NCI-H2227 (cell line): ENCODE data around the gene ROGDI.
"Not testable (repeated sequence)": the region's sequence is repeated elsewhere in the genome, so short reads cannot be mapped to it uniquely, and the experiment has no call there.

Experiments used
- DNase-seq: peaks from one replicate; lab custom pipeline; 2025; ENCODE audit not compliant: unreplicated experiment; lab: John Stamatoyannopoulos, UW

Gene ROGDI

DNA sequence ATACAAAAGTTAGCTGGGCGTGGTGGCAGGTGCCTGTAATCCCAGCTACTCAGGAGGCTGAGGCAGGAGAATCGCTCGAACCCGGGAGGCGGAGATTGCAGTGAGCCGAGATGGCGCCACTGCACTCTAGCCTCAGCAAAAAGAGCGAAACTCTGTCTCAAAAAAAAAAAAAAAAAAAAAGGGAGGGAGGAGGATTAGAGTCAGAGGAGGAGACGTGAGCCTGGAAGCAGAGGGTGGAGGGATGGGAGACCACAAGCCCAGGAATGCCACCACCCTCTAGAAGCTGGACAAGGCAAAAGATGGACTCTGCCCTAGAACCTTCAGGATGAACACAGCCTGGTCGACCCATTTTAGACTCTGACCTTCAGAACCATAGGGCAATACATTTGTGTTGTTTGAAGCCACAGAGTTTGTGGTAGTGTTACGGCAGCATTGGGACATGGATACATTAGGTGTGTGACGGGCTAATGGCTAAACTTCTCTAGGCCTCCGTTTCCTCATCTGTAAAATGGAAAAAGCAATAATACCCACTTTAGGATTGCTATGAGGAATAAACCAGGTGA, 9.4 kb downstream of the ROGDI start:
- DNase-seq, result no peak

- DNase-seq, result no peak
Observed at GRCh38 chr16:4790871-4791270, 11.6 kb downstream of the ROGDI start.

DNA sequence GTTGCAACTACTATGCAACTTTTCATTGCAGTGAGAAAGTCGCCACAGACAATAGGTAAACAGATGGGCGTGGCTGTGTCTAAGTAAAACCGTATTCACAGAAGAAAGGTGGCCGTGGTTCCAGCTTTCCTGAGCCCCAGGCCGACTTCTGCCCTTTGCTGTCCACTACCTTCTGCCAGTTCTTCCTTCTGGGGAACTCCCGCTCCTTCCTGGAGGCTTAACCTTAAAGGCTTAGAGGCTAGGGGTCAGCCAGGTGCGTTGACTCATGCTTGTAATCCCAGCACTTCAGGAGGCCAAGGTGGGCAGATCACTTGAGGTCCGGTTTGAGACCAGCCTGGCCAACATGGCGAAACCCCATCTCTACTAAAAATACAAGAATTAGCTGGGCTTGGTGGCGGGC, 12.2 kb downstream of the ROGDI start:
- DNase-seq, result no peak

DNA sequence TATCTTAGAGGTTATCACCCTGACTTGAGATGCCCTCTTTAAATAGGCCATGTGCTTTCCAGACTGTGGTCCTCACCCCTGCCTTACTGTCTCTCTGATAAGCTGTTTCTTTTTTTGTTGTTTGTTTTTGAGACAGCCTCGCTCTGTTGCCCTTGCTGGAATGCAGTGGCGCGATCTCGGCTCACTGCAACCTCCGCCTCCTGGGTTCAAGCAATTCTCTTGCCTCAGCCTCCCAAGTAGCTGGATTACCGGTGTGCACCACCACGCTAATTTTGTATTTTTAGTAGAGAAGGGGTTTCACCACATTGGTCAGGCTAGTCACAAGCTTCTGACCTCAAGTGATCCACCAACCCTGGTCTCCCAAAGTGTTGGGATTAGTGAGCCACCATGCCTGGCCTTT, 13.5 kb downstream of the ROGDI start:
- DNase-seq, result no peak

- no peak for DNase-seq
Observed at GRCh38 chr16:4788489-4788889, 13.9 kb downstream of the ROGDI start.

DNA sequence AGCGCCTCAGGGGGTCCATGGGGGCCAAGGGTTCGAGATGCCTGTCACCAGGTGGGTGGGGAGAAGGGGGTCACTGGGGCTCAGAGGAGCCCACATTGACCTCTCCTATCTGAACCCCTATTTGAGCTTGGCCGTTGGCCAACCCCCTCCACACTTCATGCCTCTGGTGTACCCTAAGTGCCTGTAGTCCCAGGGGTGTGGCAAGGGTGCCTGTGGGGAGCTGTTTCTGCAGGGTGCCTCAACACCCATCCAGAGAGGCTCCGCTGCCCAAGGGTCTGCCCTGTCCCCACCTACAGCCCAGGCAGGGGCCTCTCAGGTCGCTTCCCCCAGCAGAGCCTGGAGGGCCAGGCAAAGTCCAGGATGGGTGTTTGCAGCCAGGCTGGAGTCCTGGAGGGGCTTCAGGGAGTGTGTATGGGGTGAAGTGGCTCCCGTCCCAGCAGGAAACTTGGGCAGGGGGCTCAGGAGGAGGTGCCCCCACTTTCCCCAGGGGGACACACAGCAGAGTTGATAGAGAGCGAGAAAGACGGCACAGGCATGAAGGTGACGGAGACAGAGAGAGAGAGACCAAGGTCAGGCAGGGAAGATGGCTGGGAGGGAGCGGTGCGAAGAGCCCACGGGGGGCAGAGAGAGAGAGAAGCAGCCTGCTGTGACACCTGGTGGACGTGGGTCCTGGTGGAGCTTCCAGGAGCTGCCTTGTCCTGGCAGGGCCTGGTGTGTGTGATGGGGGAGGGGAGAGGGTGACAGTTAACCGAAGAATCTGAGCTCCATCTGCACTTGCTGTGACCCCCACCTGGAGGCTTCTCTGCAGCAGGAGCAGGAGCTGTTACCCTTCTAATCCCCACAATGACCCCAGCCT, 14.6 kb downstream of the ROGDI start, which contains the start of gene SEPTIN12:
Gene SEPTIN12, minus strand, starts transcription at position 719 of the 856 bp plus-strand sequence. Its CDS starts 700 bp downstream, at position 19.
- DNase-seq, result no peak

GRCh38 chr16:4787068-4787467, 15.4 kb downstream of the ROGDI start:
- no peak for DNase-seq

GRCh38 chr16:4785758-4786433, 16.5 kb downstream of the ROGDI start:
- no peak for DNase-seq

DNA sequence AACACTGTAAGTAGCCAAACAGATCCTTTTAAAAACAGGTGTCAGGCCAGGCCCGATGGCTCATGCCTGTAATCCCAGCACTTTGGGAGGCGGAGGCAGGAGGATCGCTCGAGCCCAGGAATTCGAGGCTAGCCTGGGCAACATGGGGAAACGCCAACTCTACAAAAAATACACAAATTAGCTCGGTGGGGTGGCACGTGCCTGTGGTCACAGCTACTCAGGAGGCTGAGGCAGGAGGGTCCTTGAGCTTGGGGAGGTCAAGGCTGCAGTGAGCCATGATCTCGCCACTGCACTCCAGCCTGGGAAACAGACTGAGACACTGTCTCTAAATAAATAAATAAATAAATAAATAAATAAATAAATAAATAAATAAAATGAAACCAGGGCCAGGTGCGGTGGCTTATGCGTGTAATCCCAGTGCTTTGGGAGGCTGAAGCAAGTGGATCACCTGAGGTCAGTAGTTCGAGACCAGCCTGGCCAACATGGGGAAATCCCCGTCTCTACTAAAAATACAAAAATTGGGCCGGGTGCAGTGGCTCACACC, 17.9 kb downstream of the ROGDI start:
- DNase-seq, result not testable (repeated sequence)

- DNase-seq, result no peak
Observed at GRCh38 chr16:4783951-4784336, 18.5 kb downstream of the ROGDI start.

GRCh38 chr16:4783251-4783950, 19.0 kb downstream of the ROGDI start:
- DNase-seq, result no peak

- no peak for DNase-seq
Observed at GRCh38 chr16:4780235-4780634, 22.2 kb downstream of the ROGDI start.

DNA sequence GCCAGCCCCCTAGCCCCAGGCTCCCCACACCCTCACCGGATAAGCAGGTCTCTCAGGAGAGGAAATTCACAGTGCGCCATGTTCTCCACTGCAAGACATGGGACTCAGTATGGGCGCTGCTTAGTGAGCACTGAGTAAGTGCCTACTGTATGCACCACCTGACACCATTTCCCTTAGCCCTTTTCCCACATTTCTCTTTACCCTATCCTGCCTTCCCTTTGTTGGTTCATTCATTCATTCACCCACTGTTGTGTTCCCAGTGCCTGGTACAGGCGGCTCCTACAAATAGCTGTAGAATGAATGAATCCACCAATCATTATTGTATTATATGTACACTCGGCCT, 24.4 kb downstream of the ROGDI start:
- DNase-seq, result no peak

DNA sequence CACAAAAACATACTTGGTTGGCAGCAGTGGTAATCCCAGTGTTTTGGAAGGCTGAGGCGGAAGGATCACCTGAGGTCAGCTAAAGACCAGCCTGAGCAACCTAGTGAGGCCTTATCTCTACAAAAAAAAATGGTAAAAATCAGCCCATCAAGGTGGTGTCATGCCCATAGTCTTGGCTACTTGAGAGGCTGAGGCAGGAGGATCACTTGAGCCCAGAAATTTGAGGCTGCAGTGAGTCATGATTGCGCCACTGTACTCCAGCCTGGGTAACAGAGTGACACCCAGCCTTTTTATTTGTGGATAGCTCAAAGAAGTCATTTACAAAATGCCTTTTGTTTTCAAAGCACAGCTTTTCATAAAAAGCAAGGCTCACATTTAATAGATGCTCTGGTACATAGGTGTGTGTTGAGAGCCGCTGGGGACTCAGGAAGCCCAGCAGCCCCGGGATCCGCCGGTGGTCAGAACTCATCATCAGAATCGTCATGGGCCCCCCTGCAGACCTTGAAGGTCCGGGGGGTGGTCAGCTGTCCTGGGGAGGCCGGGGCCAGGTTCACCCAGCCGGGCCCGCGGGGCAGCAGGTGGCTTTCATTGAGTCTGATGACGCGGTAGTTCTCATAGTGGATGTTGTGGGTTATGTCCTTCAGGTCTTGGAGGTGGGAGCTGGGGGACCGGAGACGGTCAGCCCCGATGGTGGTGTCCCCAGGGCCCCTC, 24.9 kb downstream of the ROGDI start:
- DNase-seq, result no peak

DNA sequence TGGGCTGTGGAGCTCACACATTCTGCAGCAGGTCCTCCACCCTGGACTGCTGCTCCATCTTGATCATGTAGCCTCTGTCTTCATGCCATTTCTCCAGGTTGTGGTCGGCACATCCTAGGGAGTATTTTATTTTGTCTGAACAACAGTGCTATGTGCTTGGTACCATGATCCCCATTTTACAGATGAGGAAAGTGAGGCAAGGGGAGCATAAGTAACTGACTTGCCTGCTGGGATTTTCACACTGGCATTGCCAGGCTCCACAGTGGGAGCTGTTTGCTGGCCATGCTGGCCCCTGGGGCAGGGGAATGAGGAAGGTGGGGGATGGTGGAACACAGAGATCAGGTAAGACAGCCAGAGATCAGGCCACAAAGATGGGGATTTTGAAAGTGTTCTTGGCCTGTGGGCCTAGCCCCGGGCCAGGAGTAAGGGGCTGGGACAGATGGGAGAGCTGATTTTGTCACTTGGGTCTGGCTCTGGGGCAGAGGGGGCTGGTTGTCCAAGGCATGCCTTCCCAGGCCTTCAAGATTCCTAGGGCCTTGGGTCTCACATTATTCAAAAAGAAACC, 26.2 kb downstream of the ROGDI start:
- DNase-seq, result no peak

DNA sequence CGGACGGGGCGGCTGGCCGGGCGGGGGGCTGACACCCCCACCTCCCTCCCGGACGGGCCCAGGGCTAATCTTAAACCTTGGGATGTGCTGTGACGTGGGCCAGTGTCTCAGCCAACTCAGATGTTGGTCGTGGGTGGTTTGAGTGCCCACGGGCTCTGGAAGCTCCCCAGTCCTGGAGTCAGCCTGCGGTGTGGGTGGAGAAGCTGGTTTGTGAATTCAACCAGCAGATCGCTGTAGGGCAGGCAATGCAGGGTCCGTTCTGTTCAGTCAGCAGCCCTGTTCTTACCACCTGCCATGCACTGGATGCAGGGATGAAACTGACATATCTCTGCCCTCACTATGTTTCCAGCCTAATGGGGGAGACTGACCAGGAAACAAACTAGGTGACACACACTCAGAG, 27.4 kb downstream of the ROGDI start:
- DNase-seq, result no peak

DNA sequence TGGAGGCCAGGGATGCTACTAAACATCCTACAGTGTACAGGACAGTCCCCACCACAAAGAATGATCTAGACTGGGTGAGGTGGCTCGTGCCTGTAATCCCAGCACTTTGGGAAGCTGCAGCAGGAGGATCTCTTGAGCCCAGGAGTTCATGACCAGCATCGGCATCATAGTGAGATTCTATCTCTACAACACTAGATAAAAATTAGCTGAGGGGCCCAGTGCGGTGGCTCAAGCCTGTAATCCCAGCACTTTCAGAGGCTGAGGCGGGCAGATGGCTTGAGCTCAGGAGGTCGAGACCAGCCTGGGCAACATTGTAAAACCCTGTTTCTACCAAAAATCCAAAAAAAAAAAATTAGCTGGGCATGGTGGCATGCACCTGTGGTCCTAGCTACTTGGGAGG, 30.1 kb downstream of the ROGDI start:
- no peak for DNase-seq

GRCh38 chr16:4771646-4772045, 30.8 kb downstream of the ROGDI start:
- DNase-seq, result no peak

- no peak for DNase-seq
Observed at GRCh38 chr16:4769306-4769638, 33.2 kb downstream of the ROGDI start.

DNA sequence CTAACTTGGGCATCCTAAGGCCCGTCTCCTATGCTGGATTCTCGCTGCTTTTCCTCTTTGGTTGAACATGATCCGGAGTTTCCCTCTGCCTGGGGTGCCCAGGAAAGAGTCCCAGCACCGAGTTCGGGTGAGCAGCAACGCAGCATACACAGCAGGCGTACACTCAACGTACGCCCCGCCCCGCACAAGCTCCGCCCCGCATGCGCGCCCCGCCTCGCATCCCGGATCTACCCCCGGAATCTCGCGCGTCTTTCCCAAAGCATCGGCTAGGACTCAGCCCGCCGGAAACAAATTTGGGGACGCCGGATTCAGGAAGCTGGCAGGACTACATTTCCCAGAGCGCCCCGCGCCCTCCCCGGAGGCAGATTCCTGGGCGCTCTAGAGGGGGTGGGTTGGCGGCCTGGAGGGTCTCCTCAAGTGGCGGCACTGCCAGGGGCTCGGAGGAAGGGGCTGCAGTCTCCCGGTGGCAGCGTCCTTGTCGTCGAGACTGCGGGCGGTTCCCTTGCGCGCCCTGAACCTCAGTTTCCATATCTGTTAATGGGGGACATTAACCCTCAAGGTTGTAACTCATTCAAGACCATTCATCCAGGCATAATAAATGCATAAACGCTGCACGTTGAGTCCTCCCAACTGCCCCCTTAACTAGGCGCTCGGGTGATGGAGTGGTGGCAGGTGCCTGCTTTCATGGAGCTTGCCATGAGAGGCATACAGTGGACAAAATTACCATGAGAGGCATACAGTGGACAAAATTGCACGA, 33.7 kb downstream of the ROGDI start:
- peak; percentile 99 for DNase-seq
